Activated B cell treated with CpG ODN at 0.5 μM for 24 hours (primary cell): ENCODE measurements around the gene RBM38. TPM values are rescaled to one million over a fixed set of nuclear protein-coding genes. Genes with fewer than 3 reads are reported as not detected.

Experiments used
- ATAC-seq: fragments of 200-7000 bp; cut with Tn5 transposase; one replicate; pipeline ENCODE4 v1.10.0; 2021; ENCODE audit warnings: low read depth, mild to moderate bottlenecking, moderate library complexity
- CTCF ChIA-PET: fragments of 350-600 bp; sonication (Branson Sonifier 250); formaldehyde crosslinking; loops from one replicate; lab custom pipeline; 2021; ENCODE audit warnings: antibody characterized with exemption; lab: Charles Lee
- POLR2A ChIA-PET: fragments of 350-600 bp; sonication (Branson Sonifier 250); formaldehyde crosslinking; loops from one replicate; lab custom pipeline; 2021; ENCODE audit warnings: antibody characterized with exemption; lab: Charles Lee
- DNase-seq: peaks from one replicate; pipeline ENCODE4 v3.0.0; 2022
- H3K27ac Mint-ChIP-seq: one replicate; pipeline ENCODE4 v1.8.0; 2020; ENCODE audit warnings: mixed read lengths
- H3K27me3 Mint-ChIP-seq: one replicate; pipeline ENCODE4 v1.8.0; 2021; ENCODE audit warnings: mixed read lengths
- H3K36me3 Mint-ChIP-seq: one replicate; pipeline ENCODE4 v1.8.0; 2021; ENCODE audit warnings: low read depth, mixed read lengths
- H3K4me1 Mint-ChIP-seq: one replicate; pipeline ENCODE4 v1.8.0; 2021; ENCODE audit warnings: mixed read lengths
- H3K4me3 Mint-ChIP-seq: one replicate; pipeline ENCODE4 v1.8.0; 2020; ENCODE audit warnings: mild to moderate bottlenecking, mixed read lengths
- H3K9me3 Mint-ChIP-seq: one replicate; pipeline ENCODE4 v1.8.0; 2020; ENCODE audit warnings: mixed read lengths
- intact Hi-C: fragments of 100-400 bp; cut with micrococcal nuclease; formaldehyde crosslinking; loops from one replicate; pipeline ENCODE4 v1.15.1; 2024
- total RNA-seq: library from RNA; stranded (reverse); gene quantifications from 2 replicates; pipeline ENCODE4 v1.2.3, GENCODE V29; 2022
- TF ChIP-seq, protein P1 (sequence below): fragments of 200-600 bp; IDR thresholded peaks from one replicate; pipeline ENCODE4 v1.8.0; 2022; ENCODE audit warnings: antibody characterized with exemption, mild to moderate bottlenecking

The RBM38 gene
- total RNA-seq, 1 donor from 2014 or later, result 69.6 TPM

DNA sequence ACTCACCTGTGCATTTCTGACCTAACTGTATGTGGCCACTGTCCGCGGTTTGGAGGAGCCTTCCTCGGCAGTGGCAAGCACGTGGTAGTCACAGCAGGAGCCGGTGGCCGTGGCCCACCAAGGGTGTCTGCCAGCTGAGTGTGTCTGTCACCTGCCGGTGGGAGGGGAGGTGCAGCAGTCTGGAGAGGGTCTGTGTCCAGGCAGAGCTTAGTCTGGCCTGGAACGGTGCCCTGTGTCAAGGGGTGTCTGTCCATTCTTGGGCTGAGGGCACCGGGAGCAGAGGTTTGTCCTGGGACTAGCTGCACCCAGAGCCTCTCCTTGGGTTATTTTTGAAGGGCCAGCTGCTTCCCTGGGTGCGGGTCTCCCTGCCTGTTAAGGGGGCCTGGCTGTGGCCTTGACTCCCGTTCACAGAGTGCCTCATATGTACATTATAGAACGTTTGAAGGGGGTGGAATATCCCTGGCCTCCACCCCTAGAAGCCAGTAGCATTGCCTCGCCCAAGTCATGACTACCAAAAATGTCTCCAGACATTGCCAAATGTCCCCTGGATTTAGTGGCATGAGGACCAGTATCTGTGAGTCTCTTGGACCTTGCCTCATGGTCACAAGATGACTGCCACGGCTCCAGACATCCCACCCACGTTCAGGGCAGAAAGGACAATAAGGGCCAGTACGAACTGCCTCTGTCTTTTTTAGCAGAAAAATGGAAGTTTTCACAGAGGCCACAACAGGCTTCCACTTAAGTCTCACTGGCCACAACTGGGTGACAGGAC is 5.2 kb downstream of the RBM38 start:
- no peaks in the 10 kb centered on the region for H3K9me3 Mint-ChIP-seq
- ATAC-seq (no peak), DNase-seq (no peak)
- TF ChIP-seq, protein P1, sequence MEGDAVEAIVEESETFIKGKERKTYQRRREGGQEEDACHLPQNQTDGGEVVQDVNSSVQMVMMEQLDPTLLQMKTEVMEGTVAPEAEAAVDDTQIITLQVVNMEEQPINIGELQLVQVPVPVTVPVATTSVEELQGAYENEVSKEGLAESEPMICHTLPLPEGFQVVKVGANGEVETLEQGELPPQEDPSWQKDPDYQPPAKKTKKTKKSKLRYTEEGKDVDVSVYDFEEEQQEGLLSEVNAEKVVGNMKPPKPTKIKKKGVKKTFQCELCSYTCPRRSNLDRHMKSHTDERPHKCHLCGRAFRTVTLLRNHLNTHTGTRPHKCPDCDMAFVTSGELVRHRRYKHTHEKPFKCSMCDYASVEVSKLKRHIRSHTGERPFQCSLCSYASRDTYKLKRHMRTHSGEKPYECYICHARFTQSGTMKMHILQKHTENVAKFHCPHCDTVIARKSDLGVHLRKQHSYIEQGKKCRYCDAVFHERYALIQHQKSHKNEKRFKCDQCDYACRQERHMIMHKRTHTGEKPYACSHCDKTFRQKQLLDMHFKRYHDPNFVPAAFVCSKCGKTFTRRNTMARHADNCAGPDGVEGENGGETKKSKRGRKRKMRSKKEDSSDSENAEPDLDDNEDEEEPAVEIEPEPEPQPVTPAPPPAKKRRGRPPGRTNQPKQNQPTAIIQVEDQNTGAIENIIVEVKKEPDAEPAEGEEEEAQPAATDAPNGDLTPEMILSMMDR, result no peak
- H3K36me3 Mint-ChIP-seq, result peaks cover 80% of the 10 kb centered on the region
- no peaks in the 10 kb centered on the region for H3K27me3 Mint-ChIP-seq
- H3K4me3 Mint-ChIP-seq, result peak overlapping the region; percentile 19
- H3K4me1 Mint-ChIP-seq, result peaks cover 91% of the 10 kb centered on the region
- intact Hi-C loops, result loop anchor here (10.0 kb wide), 2 partner anchors 1728 to 1768 kb away; partner anchors contain the start of gene ZNF831
- ChIA-PET CTCF (interaction anchor here (4.8 kb wide), 1 partner anchor 37 kb away, joined by 36 read pairs; no protein-coding TSS in a partner anchor), POLR2A (interaction anchor here (0.8 to 9.6 kb wide), 6 partner anchors 6 to 224 kb away, joined by 3 to 244 read pairs (median 11); partner anchors contain the start of genes RBM38 and ZBP1)
- peak overlapping the region; percentile 97 for H3K27ac Mint-ChIP-seq

DNA sequence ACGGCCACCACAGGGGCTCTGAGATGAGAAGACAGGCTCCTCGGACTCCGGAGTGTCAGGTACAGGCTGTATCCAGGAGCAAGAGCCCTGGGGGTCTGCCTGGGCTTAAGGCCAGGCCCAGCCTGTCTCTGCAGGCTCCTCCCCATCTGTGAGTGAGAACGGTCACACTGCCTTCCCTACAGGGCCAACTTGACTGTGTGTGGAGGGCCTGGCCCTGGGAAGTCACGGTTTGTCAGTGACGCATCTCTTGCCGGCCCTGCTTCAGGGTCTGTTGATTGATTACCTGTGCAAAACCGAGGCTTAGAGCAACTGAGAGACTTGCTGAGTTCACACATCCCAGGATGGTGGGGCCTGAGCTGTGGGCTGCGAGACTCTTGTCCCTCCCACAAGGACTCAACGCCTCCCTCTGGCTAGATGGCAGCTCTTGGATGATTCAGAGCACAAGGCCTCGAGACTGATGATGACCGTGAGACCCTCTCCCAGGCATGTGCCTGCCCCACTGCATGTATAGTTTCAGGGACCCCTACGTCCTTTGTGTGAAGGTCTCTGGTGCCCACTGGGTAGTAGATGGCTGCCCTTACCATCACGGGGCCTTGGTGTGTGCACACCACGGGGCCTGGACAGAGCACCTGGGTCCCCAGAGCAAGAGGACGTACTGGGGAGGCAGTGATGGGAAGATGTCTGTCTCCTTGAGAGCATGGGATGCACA is 5.9 kb downstream of the RBM38 start:
- H3K36me3 Mint-ChIP-seq, result peaks cover 86% of the 10 kb centered on the region
- no peaks in the 10 kb centered on the region for H3K9me3 Mint-ChIP-seq
- peak overlapping the region; percentile 97 for H3K27ac Mint-ChIP-seq
- ATAC-seq (no peak), DNase-seq (no peak)
- TF ChIP-seq, protein P1, result no peak
- intact Hi-C loops, result loop anchor here (10.0 kb wide), 2 partner anchors 1728 to 1768 kb away; partner anchors contain the start of gene ZNF831
- POLR2A ChIA-PET, result interaction anchor here (0.9 to 9.6 kb wide), 16 partner anchors 7 to 1635 kb away, joined by 3 to 244 read pairs (median 14); partner anchors contain the start of genes ATP5F1E, RBM38 and ZBP1
- H3K27me3 Mint-ChIP-seq, result no peaks in the 10 kb centered on the region
- peaks cover 97% of the 10 kb centered on the region for H3K4me1 Mint-ChIP-seq
- H3K4me3 Mint-ChIP-seq, result peak overlapping the region; percentile 78
- CTCF ChIA-PET, result interaction anchor here (0.9 to 4.8 kb wide), 5 partner anchors 7 to 76 kb away, joined by 3 to 36 read pairs (median 18); partner anchors contain the start of gene RBM38

DNA sequence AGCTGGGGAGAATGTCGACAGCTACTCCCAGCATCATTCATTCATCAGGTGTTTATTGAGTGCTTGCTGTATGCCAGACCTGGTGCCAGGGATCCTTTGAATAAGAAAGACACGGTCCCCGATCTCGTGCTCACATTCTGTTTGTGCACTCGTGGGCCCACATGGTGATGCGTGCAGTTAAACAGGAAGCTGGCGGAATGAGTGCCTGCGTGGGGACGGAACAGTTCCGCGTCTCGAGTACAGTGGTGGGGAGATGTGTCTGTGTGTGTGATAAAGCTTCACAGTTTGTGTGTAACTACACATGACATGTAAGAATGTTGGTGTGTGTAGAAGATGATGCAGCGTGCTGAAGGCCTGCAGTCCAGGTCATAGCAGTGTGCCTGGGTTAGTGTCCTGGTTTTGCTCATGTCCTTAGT is 6.5 kb downstream of the RBM38 start:
- TF ChIP-seq, protein P1, result no peak
- peak; percentile 9 for ATAC-seq
- intact Hi-C loops, result loop anchor here (1.0 to 10.0 kb wide), 7 partner anchors 7 to 1767 kb away; partner anchors contain the start of genes AURKA, CSTF1 and ZNF831
- Mint-ChIP-seq H3K4me3 (peak overlapping the region; percentile 78), H3K9me3 (no peaks in the 10 kb centered on the region), H3K4me1 (peaks cover 100% of the 10 kb centered on the region), H3K27ac (peak overlapping the region; percentile 97), H3K27me3 (no peaks in the 10 kb centered on the region), H3K36me3 (peaks cover 88% of the 10 kb centered on the region)
- POLR2A ChIA-PET, result interaction anchor here (0.7 to 9.6 kb wide), 29 partner anchors 8 to 1634 kb away, joined by 3 to 244 read pairs (median 7); partner anchors contain the start of genes ATP5F1E, AURKA, CSTF1 and RBM38
- CTCF ChIA-PET, result interaction anchor here (0.8 to 4.8 kb wide), 9 partner anchors 8 to 95 kb away, joined by 3 to 36 read pairs (median 12); partner anchors contain the start of gene RBM38
- peak; percentile 42 for DNase-seq

DNA sequence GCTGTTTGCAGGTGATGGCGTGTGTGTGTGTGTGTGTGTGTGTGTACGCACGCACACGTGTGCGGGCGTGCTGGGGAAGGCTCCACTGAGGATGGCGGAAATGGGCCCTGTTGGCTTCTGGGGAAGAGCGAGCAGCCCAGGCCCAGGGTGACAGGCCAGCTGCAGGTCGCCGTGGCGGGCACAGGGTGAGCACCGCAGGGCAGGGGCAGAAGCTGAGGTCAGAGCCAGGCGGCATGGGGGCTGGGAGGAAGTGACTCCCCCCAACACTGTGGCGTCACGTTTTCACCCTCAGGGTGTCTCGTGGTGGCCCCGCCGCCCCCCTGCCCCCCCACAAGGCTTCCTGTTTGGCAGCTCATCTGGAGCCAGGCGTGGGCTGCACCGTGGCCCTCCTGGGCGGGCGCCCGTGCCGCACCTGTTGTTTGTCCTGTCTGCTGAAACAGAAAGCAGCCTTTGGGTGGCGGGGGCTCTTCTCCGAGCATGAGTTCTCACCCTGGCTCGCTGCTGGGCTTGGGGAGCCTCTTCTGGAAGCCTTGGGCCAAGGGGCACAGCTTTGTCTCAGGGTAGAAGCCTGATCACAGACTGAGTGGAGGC is 7.1 kb downstream of the RBM38 start:
- Mint-ChIP-seq H3K27ac (peak overlapping the region; percentile 97), H3K4me1 (peaks cover 100% of the 10 kb centered on the region), H3K36me3 (peaks cover 87% of the 10 kb centered on the region), H3K4me3 (peak overlapping the region; percentile 78), H3K9me3 (no peaks in the 10 kb centered on the region), H3K27me3 (no peaks in the 10 kb centered on the region)
- DNase-seq, result peak; percentile 78
- CTCF ChIA-PET, result interaction anchor here (0.8 to 4.8 kb wide), 12 partner anchors 9 to 112 kb away, joined by 3 to 36 read pairs (median 6); partner anchors contain the start of gene RBM38
- TF ChIP-seq, protein P1, result no peak
- intact Hi-C loops, result loop anchor here (1.0 to 10.0 kb wide), 7 partner anchors 8 to 1766 kb away; partner anchors contain the start of genes AURKA, CSTF1 and ZNF831
- POLR2A ChIA-PET, result interaction anchor here (0.5 to 9.6 kb wide), 35 partner anchors 8 to 1633 kb away, joined by 3 to 244 read pairs (median 5); partner anchors contain the start of genes ATP5F1E, AURKA, CSTF1 and RBM38
- ATAC-seq, result peak; percentile 64
